Measurements from ENCODE around the gene IRS2.

Gene IRS2

GRCh38 chr13:109783815-109784589 lies 2.4 kb downstream of the IRS2 start:
- Histone ChIP-seq H3K36me3 (ENCODE audit: insufficient read depth) (no peaks in the 10 kb centered on the region), H3K9ac (no peak overlapping the region), H3K4me3 (IDR thresholded peaks at IDR 0.05; ENCODE audit: insufficient read depth, low read depth, low read length) (no peak overlapping the region), H3K4me2 (no peak overlapping the region), H2AFZ (ENCODE audit: low read depth) (no peak overlapping the region), H3K79me2 (ENCODE audit: insufficient read depth, low read depth) (no peaks in the 10 kb centered on the region), H4K20me1 (ENCODE audit: insufficient read depth) (no peaks in the 10 kb centered on the region), H3K27ac (no peak overlapping the region), H3K4me1 (ENCODE audit: low read depth, poor library complexity, severe bottlenecking) (peaks cover 14% of the 10 kb centered on the region), H3K27me3 (ENCODE audit: insufficient read depth, low read depth) (no peaks in the 10 kb centered on the region)
- TF ChIP-seq, protein P1, sequence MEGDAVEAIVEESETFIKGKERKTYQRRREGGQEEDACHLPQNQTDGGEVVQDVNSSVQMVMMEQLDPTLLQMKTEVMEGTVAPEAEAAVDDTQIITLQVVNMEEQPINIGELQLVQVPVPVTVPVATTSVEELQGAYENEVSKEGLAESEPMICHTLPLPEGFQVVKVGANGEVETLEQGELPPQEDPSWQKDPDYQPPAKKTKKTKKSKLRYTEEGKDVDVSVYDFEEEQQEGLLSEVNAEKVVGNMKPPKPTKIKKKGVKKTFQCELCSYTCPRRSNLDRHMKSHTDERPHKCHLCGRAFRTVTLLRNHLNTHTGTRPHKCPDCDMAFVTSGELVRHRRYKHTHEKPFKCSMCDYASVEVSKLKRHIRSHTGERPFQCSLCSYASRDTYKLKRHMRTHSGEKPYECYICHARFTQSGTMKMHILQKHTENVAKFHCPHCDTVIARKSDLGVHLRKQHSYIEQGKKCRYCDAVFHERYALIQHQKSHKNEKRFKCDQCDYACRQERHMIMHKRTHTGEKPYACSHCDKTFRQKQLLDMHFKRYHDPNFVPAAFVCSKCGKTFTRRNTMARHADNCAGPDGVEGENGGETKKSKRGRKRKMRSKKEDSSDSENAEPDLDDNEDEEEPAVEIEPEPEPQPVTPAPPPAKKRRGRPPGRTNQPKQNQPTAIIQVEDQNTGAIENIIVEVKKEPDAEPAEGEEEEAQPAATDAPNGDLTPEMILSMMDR (conservative IDR thresholded peaks at IDR 0.05; ENCODE audit: low read depth, low read length) = no peak

DNA sequence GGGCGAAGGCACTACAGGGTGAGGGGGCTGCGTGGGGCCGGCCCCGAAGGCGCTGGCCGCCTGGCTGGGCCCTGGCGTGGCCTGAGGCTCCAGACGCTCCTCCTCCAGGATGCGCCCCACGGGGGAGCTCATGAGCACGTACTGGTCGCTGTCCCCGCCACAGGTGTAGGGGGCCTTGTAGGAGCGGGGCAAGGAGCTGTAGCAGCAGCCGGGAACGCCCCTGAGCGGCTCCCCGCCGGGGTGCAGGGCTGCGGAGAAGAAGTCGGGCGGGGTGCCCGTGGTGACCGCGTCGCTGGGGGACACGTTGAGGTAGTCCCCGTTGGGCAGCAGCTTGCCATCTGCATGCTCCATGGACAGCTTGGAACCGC lies 3.0 kb downstream of the IRS2 start:
- no peak overlapping the region for H3K27ac ChIP-seq
- no peak overlapping the region for H3K4me3 ChIP-seq (IDR thresholded peaks at IDR 0.05; ENCODE audit: insufficient read depth, low read depth, low read length)
- no peak overlapping the region for H3K4me2 ChIP-seq
- TF ChIP-seq, protein P1 (conservative IDR thresholded peaks at IDR 0.05; ENCODE audit: low read depth, low read length) = no peak
- H3K36me3 ChIP-seq (ENCODE audit: insufficient read depth) = no peaks in the 10 kb centered on the region
- peaks cover 17% of the 10 kb centered on the region for H3K4me1 ChIP-seq (ENCODE audit: low read depth, poor library complexity, severe bottlenecking)
- H2AFZ ChIP-seq (ENCODE audit: low read depth) = no peak overlapping the region
- H3K79me2 ChIP-seq (ENCODE audit: insufficient read depth, low read depth) = no peaks in the 10 kb centered on the region
- no peaks in the 10 kb centered on the region for H3K27me3 ChIP-seq (ENCODE audit: insufficient read depth, low read depth)
- no peak overlapping the region for H3K9ac ChIP-seq
- no peaks in the 10 kb centered on the region for H4K20me1 ChIP-seq (ENCODE audit: insufficient read depth)

- Histone ChIP-seq H3K79me2 (ENCODE audit: insufficient read depth, low read depth) (no peaks in the 10 kb centered on the region), H2AFZ (ENCODE audit: low read depth) (no peak overlapping the region), H3K9ac (no peak overlapping the region), H3K4me3 (IDR thresholded peaks at IDR 0.05; ENCODE audit: insufficient read depth, low read depth, low read length) (no peak overlapping the region), H3K27ac (no peak overlapping the region), H4K20me1 (ENCODE audit: insufficient read depth) (no peaks in the 10 kb centered on the region), H3K27me3 (ENCODE audit: insufficient read depth, low read depth) (no peaks in the 10 kb centered on the region), H3K4me1 (ENCODE audit: low read depth, poor library complexity, severe bottlenecking) (peaks cover 17% of the 10 kb centered on the region), H3K36me3 (ENCODE audit: insufficient read depth) (no peaks in the 10 kb centered on the region), H3K4me2 (no peak overlapping the region)
- TF ChIP-seq, protein P1 (conservative IDR thresholded peaks at IDR 0.05; ENCODE audit: low read depth, low read length) = no peak
Measured at GRCh38 chr13:109782823-109783431, 3.5 kb downstream of the IRS2 start.

GRCh38 chr13:109782066-109782822 lies 4.1 kb downstream of the IRS2 start:
- H3K36me3 ChIP-seq (ENCODE audit: insufficient read depth) = no peaks in the 10 kb centered on the region
- TF ChIP-seq, protein P1 (conservative IDR thresholded peaks at IDR 0.05; ENCODE audit: low read depth, low read length) = no peak
- H3K4me3 ChIP-seq (IDR thresholded peaks at IDR 0.05; ENCODE audit: insufficient read depth, low read depth, low read length) = no peak overlapping the region
- H3K9ac ChIP-seq = no peak overlapping the region
- no peaks in the 10 kb centered on the region for H3K27me3 ChIP-seq (ENCODE audit: insufficient read depth, low read depth)
- H3K27ac ChIP-seq = no peak overlapping the region
- H3K4me1 ChIP-seq (ENCODE audit: low read depth, poor library complexity, severe bottlenecking) = peaks cover 23% of the 10 kb centered on the region
- no peaks in the 10 kb centered on the region for H4K20me1 ChIP-seq (ENCODE audit: insufficient read depth)
- no peak overlapping the region for H3K4me2 ChIP-seq
- H2AFZ ChIP-seq (ENCODE audit: low read depth) = no peak overlapping the region
- no peaks in the 10 kb centered on the region for H3K79me2 ChIP-seq (ENCODE audit: insufficient read depth, low read depth)

Measured in KMS-11 (cell line).